Activated CD4-positive, alpha-beta T cell treated with anti-CD3 and anti-CD28 coated beads for 1 hour (primary cell): ENCODE data around the gene NOXA1.
"Not testable (repeated sequence)": the region's sequence is repeated elsewhere in the genome, so short reads cannot be mapped to it uniquely, and the experiment has no call there.

Experiments
- DNase-seq: peaks from one replicate; pipeline ENCODE4 v3.0.0-alpha.2; 2020

NOXA1 gene

DNA sequence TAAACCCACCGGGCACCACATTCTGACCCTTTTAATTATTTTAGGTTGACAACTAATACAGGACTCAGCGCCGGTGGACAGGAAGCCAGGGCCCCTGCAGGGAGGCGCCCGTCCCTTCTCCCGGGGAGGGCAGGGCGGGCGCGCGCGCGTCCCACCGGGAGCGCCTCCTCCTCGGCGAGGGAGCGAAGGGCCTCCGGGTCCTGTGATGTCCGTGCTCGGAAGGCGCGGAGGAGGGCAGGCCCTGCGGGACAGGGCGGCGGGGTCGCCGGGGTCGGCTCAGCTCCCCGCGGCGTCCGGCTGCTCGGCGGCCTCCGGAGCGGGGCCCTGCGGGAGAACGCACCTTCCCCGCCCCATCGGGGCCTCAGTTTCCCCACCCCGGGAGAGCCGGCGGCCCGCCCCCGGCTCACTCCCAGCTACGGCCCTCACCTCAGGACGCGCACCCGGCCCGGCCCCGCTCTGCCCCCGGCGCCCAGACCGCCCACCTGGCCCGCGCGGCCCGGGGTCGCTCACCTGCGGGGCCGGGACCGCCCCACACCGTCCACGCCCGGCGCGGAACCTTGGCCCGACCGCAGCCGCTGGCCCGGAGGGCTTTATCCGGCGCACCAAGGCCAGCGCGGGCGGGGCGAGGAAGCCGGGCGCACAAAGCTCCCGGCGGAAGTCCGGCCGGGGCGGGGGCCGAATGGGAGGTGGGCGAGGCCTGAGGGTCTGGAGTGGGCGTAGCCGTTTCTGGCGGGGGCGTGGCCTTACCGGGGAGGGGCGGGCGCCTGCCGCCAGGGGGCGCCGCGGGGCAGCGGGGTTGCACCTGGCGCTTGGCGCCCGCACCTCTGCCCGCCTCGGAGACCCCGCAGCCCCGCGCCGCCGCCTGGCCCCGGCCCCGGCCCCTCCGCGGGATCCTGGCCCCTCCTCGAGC lies at the start of gene NOXA1, which contains the start of gene EXD3:
Gene NOXA1, plus strand, starts transcription at position 790 of the 910 bp plus-strand sequence. CDS start 137 bp downstream, outside the sequence.
Gene EXD3, minus strand, starts transcription at position 559 of the 910 bp plus-strand sequence. CDS start 27,805 bp downstream, outside the sequence.
- peak; percentile 91 for DNase-seq

- no peak for DNase-seq
These were observed 49.6 kb upstream of the NOXA1 start for GRCh38 chr9:137373611-137373980.

DNA sequence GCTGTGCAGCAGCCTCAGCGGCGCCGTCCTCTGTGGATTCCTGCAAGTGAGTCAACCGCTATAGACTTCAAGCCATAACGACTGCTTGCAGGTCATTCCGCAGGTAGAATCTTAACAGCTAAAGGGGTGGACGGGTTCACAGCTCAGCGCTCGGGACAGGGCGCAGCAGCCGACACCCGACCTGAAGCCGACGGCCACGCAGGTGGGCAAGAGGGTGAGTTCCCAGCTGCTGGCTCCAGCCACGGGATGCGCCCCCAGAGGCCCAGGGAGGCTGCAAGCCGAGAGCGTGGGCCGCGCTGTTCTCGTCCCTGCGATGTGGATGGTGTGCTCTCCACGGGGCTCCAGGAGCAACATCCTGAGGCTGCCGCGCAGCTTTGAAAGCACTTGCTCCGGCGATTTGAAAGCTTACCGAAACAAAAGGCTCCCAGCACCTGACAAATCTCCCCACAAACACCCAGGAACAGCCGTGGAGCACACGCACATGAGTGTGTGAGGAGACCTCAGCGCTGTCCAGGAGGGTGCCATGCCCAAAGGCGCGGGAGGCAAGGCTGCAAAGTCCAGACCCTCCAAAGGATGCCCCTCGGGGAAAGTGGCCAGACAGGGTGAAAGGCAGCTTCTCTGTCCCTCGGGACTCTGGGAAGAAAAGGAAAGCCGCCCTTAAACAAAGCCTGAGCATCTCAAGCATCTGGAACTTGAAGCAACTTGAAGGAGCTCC lies 48.9 kb upstream of the NOXA1 start:
- no peak for DNase-seq

- DNase-seq = no peak
These were observed 47.7 kb upstream of the NOXA1 start for GRCh38 chr9:137375321-137376058.

GRCh38 chr9:137376386-137376785 lies 46.8 kb upstream of the NOXA1 start:
- no peak for DNase-seq

GRCh38 chr9:137378688-137379410 lies 44.3 kb upstream of the NOXA1 start:
- DNase-seq = not testable (repeated sequence)

DNA sequence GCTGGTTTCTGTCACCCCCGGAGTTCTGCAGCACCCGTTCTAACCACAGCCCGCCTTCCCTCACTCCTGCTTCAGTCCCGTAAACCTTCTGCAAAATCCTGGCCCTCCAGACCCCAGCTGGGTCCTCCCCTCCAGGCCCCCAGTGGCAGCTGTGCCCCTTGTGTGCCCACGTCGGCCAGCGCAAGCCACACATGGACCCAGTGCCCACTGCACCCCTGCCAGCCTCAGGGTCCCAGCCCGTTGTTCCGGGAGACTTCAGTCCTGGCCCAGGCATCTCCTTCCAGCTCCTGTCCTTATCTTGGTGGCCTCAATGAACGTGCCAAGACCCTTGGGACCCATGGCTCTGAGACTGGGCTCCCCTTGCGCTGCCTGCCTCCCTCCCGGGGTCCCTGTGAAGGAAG lies 43.4 kb upstream of the NOXA1 start:
- DNase-seq = no peak

GRCh38 chr9:137380171-137380570 lies 43.0 kb upstream of the NOXA1 start:
- DNase-seq = no peak

GRCh38 chr9:137380606-137381005 lies 42.6 kb upstream of the NOXA1 start:
- DNase-seq = no peak

DNA sequence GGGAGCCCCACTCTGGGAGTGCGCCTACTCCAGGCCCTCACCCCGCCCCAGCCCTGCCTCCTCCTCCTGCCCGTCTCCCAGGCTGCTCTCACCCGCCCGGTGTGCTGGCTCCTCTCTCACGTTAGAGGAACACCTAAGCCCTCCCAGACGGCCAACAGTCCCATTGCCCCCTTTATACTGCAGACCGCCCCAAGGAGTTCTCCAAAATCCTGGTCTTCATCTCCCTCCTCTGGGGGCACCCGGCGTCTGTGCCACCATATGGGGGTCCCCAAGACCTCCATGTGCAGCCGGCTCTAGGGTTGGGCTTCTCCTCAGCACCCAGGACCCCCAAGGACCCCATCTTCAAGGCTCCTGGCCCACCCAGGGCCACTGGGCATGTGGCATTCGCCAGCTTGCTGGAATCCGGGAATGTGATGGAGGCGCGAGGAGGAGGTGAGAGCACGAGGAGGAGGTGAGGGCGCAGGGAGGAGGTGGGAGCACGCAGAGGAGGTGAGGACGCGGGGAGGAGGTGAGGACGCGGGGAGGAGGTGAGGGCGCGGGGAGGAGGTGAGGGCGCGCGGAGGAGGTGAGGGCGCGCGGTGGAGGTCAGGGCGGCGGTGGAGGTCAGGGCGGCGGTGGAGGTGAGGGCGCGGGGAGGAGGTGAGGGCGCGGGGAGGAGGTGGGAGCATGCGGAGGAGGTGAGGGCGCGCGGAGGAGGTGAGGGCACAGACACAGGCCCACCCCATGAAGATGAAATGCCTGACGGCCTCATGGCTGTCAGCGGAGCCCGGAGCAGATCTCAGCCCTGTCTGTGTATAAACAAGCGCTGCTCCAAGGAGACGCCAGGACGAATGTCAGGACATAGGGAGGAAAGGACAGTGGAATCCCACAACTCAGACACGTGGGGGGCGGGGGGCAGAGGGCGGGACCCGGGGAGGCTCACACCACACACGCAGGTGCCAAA lies 41.4 kb upstream of the NOXA1 start:
- DNase-seq = no peak

DNA sequence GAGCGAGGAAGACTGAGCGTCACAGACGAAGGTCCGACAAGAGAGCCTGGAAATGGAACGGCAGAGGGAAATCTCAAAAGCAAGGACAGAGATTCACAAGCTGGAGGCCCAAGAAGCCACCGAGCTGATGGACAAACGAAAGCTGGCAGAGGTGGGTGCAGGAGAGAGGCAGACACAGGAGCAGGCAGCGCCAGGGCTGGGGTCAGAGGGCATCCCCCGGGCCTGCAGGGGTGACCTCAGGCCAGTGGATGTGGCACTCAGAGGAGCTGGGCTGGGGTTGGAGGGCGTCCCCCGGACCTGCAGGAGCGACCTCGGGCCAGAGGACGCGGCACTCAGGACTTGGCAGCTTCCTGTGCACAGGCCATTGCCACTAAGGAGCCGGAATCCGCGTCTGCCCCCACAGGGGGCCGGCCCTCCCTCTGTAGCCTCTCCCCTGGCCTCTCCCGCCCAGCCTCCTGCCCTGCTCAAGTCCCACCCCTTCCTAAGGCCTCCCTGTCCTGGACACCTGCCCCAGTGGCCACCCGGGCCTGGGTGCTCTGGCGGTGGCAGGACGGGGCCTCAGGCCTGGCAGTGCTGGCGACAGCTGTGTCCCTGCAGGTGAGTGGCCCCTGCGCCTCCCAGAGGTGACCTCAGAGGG lies 40.6 kb upstream of the NOXA1 start:
- no peak for DNase-seq

- DNase-seq = no peak
These were observed 40.0 kb upstream of the NOXA1 start for GRCh38 chr9:137383081-137383783.

DNA sequence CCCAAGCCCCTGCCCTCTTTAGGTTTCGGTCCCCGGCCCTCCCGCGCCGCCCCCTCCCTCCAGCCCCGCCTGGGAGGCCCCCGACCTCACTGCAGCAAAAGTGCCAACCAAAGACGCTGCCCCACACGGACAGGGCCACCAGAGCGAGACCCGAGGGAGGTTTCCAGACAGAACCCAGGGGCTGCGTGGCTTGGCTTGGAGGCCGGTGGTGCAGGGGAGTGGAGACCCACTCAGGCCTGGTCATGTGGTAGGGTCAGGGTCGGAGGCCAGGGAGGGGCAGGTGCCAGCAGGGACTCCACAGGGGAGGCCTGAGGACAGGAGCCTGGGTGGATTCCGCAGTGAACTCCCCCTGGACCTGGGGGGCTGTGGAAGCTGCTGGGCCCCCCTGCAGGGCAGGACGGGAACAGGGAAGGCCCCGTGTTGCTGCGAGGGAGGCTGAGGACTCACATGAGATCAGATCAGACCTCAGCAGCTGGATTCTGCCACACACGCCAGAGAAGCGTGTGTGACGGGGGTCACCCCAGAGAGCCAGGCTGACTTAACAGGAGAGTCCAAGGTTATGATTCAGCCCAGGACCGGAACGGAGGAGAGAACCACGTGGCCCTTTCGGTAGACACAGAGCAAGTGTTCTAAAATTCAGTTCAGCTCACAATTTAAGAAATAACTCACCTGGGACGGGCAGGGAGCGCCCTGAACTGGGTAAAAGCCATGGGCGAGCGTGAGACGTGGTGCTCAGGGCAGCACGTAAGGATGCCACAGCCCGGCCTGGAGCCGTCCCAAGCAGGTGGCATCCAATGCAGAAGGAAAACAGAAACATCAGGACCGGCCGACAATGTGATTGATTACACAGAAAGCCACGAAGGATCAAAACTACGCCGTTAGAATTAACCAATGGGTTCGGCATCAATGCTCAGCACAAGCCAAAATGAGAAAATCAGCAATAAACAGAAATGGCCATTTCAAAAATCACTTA lies 39.1 kb upstream of the NOXA1 start:
- no peak for DNase-seq

DNA sequence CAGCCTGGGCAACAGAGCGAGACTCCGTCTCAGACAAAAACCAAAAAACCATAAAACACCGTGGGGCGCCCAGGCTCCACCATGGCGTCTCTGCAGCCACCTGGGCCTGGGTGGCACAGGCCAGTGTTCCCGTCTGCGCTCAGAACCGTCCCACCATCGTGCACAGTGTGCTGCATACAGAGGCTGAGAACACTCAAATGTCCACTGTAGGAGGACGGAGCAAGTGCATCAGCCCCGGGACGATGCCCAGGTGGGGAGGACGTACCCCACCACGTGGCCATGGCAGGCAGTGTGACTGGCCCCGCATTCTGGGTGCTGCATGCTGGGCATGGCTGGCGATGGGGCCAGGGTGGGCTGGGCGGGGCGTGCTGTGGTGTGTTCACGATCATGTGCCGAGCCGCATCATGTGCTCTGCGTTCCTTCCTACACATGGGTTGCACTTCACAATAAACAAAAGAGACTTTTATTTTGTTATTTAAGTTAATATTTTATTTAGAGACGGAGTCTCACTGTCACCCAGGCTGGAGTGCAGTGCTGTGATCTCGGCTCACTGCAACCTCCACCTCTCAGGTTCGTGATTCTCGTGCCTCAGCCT lies 38.0 kb upstream of the NOXA1 start:
- DNase-seq = no peak

DNA sequence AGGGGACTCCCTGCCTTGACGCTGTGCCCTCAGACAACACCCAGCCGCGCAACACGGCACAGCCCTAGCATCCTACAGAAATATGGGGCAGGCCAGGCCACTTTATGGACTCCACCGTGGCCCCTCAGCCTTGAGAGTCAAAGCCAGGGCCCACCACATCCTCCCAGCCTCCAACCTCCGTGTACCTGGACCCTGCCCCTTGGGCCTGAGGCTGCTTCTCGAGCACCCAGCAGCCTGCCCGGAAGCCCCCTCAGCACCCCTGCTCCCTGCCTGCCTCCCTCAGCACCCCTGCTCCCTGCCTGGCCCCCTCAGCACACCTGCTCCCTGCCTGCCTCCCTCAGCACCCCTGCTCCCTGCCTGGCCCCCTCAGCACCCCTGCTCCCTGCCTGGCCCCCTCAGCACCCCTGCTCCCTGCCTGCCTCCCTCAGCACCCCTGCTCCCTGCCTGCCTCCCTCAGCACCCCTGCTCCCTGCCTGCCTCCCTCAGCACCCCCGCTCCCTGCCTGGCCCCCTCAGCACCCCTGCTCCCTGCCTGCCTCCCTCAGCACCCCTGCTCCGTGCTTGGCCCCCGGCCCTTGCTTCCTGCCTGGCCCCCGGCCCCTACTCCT lies 36.6 kb upstream of the NOXA1 start:
- not testable (repeated sequence) for DNase-seq

- DNase-seq = peak; percentile 23
These were observed 35.9 kb upstream of the NOXA1 start for GRCh38 chr9:137387114-137387890.

- DNase-seq = no peak
These were observed 35.2 kb upstream of the NOXA1 start for GRCh38 chr9:137387891-137388560.
